ENCODE data around the gene LYZL1.
"Not testable (repeated sequence)": the region's sequence is repeated elsewhere in the genome, so short reads cannot be mapped to it uniquely, and the experiment has no call there.

Gene LYZL1

DNA sequence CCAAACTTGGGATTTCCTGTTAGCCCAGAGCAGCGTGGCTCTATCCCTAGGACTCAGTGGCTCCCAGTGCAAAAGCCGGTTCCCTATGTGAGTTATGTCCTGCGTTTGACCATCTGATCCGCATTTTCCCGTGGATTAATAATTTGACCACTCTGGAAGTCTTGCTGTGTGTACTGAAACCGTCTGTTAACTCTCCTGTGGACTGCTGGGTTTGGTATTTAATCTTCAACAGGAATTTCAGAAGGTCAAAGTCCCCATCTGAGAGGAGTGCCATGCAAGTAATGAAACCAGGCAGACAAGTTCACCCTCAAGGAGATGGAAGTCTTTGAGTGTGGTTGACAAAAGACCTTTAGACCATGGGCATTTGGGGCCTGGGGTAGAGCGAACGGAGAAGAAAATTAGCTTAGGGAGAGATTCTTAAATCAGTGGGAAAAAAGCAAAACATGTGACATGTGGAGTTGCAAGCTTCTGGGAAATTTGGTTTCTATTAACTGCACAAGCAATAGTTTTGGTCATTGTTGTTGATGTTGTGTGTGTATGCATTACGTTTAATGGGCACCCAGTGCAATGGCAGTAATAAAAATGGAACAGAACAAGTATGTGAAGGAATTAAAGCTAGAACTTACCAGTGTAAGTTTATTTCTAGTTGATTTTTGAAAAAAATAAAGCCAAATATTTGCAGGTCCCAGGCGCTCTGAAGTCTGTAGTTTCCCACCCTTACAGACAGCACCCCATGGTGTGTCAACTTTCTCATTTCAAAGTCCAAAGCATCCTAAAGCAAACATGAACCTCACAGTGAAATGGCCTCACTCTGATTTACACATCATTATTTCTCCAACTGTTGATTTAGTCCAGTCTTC is 38.2 kb downstream of the LYZL1 start:
- in situ Hi-C loops (cut with MboI; ENCODE audit: low sequenced_read_pairs): no loop called here

DNA sequence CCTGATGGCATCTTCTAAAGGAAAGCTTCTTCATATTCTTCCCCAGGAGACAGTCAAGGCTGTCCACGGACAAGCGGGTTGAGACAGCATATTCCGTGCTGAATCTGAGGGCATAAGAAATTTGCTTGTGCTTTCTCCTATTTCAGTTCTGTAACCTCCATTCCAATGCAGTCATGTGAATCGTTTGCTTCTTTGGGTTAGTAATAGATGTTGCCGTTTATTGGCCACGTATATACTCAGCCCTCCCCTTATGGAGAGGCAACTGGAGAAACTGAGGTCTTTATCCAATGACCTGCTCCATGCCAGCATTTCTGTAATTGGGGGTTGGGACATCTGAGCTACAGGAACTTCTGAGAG is 38.9 kb downstream of the LYZL1 start:
- in situ Hi-C loops (cut with MboI; ENCODE audit: low sequenced_read_pairs): no loop called here

DNA sequence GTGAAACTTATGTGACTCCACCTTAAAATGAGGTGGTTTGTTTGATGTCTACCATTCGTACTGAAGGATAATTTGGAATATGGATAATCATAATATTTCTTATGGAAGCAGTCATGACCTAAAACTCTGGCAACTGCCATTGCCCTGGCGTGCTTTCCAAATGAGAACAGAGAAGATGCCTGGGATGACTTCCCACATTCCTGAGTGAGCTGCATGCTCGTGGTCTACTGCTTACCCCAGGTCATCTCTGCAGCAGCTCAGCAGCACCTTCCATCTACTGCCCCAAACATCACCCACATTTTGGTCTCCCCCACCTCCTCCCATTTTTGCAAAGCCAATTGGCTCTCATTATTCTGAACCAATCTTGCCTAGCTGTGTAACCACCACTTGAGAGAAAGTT is 40.1 kb downstream of the LYZL1 start:
- in situ Hi-C loops (cut with MboI; ENCODE audit: low sequenced_read_pairs): no loop called here

DNA sequence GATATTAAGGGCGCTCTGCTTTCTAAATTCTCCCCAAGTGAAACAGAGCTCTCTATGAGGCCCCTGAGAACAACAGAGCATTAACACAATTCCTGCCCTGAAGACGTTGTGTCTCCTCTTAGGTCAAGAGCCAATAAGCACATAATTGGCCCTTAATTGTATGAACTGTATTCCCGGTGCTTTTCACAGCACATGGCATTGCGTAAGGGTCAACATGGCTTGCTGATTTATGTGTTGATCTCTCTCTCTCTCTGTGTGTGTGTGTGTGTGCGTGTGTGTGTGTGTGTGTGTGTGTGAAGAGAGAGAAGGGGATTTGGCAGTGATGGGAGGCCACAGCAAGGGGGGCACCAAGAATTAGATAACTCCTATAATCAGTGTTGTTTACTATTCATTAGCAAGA is 40.5 kb downstream of the LYZL1 start:
- in situ Hi-C loops (cut with MboI; ENCODE audit: low sequenced_read_pairs): no loop called here

DNA sequence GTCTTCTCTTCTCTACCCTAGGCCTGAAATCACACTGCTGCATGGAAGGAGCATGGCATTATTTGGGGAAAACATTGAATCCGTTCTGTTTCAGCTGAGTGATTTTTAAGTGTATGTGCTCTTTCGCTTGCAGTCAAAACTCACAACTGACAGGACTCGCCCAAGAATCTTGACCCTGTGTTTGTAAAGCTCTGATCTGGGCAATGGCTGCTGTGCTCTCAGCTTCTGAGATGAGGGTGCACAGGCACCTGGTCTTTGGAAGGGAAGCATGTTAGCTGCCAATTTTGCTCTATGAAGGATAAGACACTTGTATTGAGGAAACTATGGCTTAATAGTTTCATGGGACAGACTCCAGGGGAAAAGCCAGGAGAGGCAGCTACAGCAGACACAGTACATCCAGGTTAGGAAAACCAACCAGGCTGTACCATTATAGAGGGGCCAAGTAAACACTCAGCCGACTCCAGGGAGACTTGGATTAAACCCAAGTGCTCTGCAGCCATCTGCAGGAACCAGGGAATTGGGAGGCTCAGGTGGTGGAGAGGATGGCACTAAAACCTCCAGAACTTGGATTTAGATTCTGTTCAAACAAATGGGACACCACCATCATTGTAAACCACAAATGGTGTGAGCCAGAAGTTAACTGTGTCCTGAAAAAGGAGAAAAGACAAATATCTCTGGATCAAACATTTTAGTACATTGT is 43.3 kb downstream of the LYZL1 start:
- in situ Hi-C loops (cut with MboI; ENCODE audit: low sequenced_read_pairs): no loop called here

DNA sequence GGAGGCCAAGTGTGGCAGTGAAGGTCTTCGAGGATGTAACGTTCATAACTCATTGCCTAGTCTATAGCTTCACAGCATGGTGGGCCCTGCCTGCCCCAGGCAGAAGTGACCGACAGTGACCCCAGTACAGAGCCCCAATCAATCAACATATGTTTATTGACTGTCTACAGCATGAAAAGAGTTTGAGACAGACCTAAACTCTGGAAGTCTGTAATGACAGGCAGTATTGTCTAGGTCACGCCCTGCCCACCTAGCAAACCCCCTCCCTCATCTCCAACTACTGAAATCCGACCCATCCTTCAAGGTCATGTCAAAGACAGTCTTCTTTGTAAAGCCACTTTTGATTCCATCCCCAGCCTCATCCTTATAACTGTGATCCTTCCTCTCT is 43.9 kb downstream of the LYZL1 start:
- in situ Hi-C loops (cut with MboI; ENCODE audit: low sequenced_read_pairs): no loop called here

DNA sequence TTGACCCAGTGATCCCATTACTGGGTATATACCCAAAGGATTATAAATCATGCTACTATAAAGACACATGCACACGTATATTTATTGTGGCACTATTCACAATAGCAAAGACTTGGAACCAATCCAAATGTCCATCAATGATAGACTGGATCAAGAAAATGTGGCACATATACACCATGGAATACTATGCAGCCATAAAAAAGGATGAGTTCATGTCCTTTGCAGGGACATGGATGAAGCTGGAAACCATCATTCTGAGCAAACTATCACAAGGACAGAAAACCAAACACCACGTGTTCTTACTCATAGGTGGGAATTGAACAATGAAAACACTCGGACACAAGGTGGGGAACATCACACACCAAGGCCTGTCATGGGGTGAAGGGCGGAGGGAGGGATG is 48.7 kb downstream of the LYZL1 start:
- in situ Hi-C loops (cut with MboI; ENCODE audit: low sequenced_read_pairs): not testable (repeated sequence)

DNA sequence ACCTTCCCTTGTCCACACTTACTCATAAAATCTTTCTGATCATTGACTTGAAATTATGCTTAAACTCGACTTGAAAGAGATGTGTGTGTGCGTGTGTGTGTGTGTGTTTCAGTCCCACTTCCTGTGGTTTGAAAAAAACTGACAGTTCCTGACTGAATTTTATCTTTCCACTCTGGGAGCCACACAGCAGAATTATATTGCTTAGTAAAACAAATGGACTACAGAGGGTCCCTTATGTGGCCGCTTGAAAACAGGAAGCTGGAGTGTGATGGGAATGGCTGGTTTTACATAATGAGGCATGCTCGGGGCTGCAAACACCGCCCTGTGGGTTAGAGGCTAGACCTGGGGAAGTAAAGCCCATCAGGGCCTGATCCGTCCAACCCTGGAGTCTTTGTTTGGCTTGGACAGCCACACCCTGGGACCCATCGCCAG is 54.8 kb downstream of the LYZL1 start:
- in situ Hi-C loops (cut with MboI; ENCODE audit: low sequenced_read_pairs): no loop called here

DNA sequence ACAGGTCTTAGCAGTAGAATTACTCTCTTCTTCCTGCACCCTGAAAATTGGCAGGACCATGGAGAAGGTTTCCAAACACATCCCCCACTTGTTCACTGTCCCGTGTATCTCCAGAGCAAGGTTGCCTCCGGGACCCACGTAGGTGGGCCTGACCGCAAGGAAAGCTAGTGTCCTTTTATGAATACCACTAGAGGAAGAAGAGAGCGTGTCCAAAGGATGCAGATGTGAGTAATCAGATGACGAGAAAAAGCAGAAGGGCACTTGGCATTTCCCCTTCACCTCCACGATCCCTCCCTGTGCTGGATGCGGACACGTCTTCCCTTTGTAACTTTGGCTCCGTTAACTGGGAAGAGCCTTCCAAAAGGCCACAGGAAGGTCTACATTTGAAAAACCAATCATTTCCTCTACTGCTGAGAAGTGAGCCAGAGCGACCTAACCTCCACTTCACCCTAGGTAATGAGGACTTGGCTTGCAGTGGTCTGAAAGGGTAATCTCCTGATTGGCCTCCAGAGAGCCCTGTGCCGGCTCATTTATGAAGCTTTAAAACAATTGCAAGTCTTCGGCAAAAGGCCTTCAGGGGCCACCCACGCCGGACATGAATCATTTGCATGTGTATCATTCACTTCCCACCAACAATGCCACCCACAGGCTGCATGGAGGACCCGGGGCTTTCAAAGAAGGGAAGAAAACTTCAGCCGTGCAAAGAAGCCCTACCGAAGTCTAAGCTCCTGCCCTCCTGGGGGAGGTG is 55.4 kb downstream of the LYZL1 start:
- in situ Hi-C loops (cut with MboI; ENCODE audit: low sequenced_read_pairs): no loop called here

DNA sequence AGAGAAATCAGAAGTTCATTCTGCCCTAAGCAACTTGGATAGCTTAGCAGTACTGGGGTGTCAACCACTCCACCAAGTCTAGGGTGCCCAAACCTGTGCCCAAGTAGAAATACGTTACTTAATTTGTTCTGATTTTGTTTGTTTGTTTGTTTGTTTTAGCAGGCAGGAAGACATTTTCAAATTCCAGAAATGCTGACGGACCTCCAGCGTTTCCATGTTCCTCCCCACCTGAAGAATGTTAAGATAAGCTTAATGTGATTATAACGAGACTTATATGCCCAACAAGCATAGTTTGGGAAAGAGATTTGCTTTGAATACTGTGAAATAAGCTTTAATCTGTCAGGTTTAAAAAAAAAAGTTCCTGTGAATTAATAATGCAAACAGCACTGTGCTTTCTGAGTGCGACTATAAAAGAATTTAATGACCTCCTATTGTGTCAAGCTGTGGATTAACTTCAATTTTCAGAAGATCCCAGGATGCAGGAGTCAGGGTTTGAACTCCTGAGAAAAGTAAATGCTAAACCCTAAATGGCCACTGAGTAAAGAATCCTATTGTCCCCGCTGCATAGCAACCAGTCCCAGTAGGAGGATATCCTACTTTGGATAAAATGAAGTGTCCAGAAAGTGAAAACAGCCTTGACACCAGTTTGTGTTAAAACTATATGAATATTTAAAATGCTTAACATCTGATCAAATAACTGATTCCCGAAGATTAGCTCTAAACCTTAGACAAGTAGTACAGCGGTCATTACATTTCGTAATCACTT is 56.5 kb downstream of the LYZL1 start:
- in situ Hi-C loops (cut with MboI; ENCODE audit: low sequenced_read_pairs): no loop called here

DNA sequence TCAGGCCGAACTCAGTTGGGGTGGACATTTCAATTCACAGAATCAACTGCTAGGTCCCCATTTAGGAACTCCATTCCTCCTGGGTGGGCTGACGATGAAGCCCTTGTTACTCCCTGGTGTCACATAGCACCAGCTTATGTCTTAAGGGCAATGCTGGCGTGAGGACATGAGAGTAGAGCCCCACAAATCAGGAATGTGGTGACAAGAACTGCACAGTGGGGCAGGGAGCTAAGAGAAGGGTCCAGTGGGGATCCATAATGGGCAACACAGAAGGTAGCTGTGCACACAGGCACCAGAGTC is 57.0 kb downstream of the LYZL1 start:
- in situ Hi-C loops (cut with MboI; ENCODE audit: low sequenced_read_pairs): no loop called here

DNA sequence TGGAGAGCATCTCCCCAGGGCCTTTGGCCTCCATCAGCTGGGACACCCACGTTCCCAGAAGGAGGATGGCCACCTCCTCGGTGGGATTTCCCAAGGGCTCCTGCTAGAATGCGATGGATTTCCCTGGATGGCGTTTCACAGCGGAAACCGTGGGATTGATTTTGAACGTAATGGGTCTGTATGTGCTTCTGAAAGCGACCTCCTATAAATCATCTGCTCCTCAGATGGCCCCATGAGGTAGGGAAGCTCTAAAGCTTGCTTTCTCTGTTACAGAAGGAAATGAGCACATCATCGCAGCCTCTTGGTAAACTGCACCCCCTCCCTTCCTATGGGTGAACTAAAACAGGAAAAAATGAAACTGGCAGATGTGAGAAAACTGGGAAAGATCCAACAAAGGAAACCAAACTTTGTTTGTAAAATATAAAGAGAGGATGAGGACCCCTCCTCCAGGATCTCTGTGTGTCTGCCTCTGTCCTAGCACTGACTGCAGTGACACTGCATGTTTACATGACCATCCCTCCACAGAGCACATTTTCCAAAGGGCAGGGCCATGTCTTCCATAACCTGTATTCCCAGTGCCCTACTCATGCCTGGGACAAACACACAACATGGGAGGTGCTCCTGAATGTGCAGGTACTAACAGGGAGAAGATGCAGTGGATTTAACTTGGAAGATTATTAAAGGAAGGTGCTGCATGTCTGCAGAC is 57.6 kb downstream of the LYZL1 start:
- in situ Hi-C loops (cut with MboI; ENCODE audit: low sequenced_read_pairs): no loop called here

DNA sequence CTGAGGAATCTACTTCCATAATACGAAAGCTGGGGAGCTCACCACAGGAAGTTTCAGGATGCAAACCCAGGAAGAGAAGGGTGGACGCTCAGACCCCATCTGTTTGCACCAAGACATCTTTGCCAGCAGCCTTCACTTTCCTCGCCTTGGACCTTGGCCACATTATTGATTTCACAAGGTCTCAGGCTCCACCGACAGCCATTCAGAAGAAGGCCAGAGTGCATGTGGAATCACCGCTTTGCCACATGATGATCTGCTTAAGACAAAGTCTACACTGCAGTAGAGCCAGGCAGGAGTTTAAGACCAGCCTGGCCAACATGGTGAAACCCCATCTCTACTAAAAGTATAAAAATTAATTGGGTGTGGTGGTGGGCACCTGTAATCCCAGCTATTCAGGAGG is 60.0 kb downstream of the LYZL1 start:
- in situ Hi-C loops (cut with MboI; ENCODE audit: low sequenced_read_pairs): no loop called here

DNA sequence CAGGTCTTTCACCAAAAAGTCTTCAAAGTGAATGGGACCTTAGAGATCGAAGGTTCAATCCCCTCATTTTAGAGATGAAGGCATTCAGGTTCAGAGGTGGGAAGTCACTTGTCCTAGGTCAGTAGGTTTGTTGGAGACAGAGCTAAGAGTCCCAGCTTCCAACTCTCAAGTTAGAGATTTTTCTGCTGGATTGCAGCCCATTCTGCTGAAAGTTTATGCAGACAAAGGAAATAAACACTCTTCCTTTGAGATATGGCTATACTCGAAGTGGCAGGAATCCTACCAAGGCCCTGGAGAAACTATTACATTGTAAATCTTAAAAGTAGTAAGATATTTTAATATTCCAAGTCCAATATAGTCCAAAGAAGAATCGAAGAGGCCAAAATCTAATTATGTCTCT is 64.4 kb downstream of the LYZL1 start:
- in situ Hi-C loops (cut with MboI; ENCODE audit: low sequenced_read_pairs): no loop called here

DNA sequence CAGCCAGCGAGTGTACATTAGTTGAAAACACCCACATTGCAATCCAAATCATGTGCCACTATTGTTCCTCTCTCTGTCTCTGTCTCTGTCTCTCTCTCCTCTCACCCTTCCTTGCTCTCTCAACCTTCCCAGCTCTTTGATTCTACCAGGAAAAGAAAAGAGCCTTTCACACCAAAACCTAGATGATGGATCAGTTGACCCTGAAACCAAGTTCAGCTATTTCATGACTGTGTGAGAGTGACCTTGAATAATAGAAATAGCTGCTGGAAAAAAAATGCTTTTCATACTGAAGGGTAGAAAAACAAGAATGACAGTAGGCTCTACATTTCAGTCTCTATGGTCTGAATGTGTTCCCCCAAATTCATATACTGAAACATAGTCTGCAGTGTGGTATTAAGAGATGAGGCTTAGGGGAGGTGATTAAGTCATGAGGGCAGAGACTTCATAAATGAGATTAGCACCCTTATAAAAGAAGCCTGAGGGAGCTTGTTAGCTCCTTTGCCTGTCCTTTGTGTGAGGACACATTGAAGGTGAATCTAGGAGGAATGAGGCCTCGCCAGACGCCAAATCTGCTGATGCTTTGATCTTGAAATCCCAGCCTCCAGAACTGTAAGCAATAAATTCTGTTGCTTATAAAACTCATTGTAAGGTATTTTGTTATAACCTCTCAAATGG is 65.2 kb downstream of the LYZL1 start:
- in situ Hi-C loops (cut with MboI; ENCODE audit: low sequenced_read_pairs): no loop called here

DNA sequence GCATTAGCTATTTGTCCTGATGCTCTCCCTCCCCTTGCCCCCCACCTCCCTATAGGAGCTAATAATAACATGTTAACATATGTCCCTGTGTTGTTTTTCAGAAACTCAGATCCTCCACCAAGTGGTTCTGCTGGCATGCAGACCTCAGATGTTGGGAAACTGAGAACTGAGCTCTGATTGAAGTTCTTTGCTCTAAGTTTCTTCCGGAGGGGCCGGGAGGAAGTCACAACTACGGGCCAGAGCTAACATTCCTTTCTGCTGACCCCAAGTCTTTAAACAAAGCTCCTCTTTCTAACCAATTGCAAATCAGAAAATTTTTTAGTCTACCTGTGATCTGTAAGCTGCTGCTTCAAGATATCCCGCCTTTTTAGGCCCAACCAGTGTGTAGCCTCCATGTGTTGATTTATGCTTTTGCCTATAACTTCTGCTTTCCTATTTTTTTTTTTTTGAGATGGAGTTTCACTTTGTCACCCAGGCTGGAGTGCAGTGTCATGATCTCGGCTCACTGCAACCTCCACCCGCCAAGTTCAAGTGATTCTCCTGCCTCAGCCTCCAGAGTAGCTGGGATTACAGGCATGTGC is 66.6 kb downstream of the LYZL1 start:
- in situ Hi-C loops (cut with MboI; ENCODE audit: low sequenced_read_pairs): no loop called here

DNA sequence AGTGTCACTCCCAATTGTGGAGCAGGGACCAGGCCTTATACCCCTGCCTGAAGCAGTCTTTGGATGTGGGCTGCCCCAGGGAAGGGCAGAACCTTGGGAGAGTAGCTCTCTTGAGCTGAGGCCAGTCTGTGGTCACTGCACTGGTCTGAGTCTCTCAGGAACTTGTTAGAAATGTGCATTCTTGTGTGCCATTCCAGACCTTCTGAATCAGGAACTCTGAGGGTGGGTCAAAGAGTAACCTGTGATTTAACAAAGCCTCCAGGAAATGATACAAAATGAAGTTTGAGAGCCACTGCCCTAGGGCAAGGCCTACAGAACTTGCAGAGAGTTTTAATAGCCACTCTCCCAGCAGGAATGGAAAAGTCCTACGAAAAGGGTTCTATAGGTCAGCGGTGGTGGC is 68.1 kb downstream of the LYZL1 start:
- in situ Hi-C loops (cut with MboI; ENCODE audit: low sequenced_read_pairs): no loop called here

DNA sequence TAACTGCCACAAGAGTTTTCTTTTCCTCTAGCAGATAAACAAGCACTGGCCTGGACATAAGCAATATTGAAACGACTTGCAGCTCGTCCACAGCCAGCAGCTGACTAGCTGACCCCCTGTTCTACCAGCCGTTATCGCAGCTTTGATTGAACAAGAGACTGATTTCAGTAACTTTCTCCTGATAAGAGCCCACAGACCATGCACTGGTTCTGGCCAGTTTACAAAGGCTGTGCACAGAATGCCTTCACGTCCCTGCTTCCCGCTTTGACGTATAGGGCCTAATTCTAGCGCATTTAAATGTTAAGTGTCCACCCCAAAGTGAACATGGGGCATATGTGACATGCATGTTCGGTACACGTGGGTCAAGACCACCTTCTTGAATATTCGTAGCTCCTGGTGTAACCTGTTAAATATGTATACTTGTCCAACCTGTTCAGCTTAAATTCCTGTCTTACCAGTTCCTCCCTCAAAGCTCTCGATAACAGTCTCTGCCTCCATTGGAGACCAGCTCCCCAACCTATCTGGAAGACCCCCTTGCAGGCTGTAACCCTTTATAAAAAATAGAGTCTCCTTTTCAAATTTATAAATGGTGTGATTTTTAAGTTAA is 69.2 kb downstream of the LYZL1 start:
- in situ Hi-C loops (cut with MboI; ENCODE audit: low sequenced_read_pairs): no loop called here

DNA sequence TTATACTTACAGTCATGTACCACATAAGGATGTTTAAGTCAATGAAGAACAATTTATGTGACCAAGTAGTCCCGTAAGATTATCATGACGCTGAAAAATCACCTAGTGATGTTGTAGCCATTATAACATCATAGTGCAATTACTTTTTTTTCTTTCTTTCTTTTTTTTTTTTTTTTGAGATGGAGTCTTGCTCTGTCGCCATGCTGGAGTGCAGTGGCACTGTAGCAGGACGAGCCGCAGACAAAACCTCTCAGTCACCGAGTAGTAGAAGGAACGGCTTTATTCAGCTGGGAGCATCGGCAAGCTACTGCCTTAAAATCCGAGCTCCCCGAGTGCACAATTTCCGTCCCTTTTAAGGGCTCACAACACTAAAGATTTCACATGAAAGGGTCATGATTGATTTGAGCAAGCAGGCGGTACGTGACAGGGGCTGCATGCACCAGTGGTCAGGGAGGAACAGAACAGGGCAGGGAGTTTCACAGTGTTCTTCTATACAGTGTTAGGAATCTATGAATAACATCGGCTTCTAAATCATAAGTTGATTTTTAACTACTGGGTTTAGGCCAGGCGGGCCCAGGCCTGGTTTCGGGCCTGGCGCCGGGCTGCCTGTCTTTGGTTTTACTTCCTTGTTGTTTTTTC is 71.5 kb downstream of the LYZL1 start:
- in situ Hi-C loops (cut with MboI; ENCODE audit: low sequenced_read_pairs): not testable (repeated sequence)

All from HL-60/S4 treated with phorbol 12-myristate 13-acetate at 8.2 ng/mL for 4 days and 3 days (cell line).